IPS-18c (cell line): ENCODE measurements around the gene ZNF688.
"Not testable (repeated sequence)": the region's sequence is repeated elsewhere in the genome, so short reads cannot be mapped to it uniquely, and the experiment has no call there.

Source experiments
- H3K4me3 ChIP-seq: 2 replicates; pipeline ENCODE4 v1.7.0; 2013; ENCODE audit warnings: low read depth, mild to moderate bottlenecking, low read length, moderate library complexity; ENCODE audit not compliant: insufficient read depth
- H3K9me3 ChIP-seq: one replicate; pipeline ENCODE4 v1.6.1; 2013; ENCODE audit warnings: mild to moderate bottlenecking, low read length, moderate library complexity; ENCODE audit not compliant: control insufficient read depth, insufficient read depth

The ZNF688 gene

DNA sequence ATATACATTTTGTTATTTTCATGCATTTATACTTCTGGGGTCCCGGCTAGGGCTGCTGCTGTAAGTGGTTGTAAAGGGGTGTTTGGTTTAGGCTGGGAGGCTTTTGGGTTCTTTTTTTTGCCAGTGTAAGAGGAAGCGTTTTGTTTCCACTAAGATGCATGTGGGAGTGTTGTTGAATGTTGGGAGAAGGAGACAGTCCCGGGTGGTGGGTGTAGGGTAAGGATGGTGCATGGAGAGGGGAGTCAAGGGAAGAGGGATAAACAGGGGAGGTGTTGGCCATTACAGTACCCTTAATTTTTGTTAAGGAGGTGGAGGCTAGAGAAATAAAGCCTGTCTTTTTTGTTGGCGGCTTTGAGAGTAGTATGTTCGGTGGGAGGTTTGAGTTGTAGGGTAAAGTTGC lies 28.4 kb downstream of the ZNF688 start:
- Histone ChIP-seq H3K9me3 (no peaks in the 10 kb centered on the region), H3K4me3 (no peak overlapping the region)

DNA sequence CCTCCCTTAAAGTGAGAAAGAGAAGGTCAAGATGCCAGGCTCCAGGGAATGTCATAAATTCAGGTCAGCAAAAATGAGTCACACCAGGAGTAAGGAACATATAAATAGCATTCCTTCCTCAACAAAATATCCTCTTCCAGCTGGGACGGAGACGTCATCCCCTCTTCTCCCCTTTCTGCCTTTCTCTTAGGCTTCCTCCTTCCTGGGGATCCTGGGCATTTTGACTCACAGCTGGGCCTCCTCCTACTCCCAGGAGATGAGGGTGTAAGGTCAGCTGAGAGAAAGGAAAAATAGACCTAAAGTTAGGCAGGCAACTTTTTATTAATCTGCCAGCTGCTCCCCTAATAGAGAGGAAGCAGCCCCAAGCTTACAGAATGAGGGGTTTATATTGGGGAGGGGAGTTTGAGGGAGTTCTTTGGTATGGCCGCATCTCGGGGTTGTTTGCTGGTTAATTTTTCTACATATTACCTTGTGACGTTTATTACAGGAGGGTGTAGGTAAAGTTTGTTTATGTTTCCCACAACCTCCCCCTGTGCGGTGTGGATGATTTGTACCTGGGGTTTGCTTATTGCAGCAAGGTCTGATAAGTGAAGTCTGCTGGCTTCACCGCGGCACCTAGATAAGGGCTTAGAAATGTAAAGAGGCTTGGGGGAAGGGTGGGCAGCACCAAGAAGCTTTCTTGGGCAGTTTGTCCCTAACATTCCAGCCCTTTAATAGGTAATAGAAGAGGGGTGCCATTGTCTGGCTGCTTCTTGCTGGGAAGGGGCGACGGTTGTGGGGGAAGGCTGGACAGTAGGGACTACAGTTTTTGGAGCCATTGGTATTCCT lies 29.8 kb downstream of the ZNF688 start:
- H3K4me3 ChIP-seq, result no peak overlapping the region
- no peaks in the 10 kb centered on the region for H3K9me3 ChIP-seq

DNA sequence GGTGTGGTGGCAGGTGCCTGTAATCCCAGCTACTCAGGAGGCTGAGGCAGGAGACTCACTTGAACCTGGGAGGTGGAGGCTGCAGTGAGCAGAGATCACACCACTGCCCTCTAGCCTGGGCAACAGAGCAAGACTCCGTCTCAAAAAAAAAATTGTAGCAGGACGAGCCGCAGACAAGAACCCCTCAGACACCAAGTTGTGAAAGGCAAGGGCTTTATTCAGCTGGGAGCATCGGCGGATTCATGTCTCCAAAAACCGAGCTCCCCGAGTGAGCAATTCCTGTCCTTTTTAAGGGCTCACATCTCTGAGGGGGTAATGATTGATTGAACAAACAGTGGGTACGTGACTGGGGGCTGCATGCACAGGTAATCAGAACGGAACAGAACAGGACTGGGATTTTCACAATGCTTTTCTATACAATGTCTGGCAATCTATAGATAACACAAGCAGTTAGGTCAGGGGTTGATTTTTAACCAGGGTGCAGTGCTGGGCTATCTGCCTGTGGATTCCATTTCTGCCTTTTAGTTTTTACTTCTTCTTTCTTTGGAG lies 30.5 kb downstream of the ZNF688 start:
- not testable (repeated sequence) for H3K4me3 ChIP-seq

DNA sequence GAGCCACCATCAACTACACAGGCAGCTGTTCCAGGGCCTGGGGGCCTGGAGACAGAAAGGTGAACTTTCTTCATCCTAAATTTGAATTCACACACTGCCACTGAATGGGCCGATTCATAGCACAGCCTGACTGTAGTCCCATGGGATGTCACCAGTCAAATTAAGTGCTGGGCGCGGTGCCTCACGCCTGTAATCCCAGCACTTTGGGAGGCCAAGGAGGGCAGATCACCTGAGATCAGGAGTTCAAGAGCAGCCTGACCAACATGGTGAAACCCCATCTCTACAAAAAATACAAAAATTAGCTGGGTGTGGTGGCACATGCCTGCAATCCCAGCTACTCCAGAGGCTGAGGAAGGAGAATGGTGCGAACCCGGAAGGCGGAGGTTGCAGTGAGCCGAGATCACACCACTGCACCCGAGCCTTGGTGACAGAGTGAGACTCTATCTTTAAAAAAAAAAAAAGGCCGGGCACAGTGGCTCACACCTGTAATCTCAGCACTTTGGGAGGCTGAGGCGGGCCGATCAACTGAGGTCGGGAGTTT lies 31.5 kb downstream of the ZNF688 start:
- not testable (repeated sequence) for H3K4me3 ChIP-seq, H3K9me3 ChIP-seq

More for the DNA sequence above, 30.5 kb downstream of the ZNF688 start:
- not testable (repeated sequence) for H3K9me3 ChIP-seq

DNA sequence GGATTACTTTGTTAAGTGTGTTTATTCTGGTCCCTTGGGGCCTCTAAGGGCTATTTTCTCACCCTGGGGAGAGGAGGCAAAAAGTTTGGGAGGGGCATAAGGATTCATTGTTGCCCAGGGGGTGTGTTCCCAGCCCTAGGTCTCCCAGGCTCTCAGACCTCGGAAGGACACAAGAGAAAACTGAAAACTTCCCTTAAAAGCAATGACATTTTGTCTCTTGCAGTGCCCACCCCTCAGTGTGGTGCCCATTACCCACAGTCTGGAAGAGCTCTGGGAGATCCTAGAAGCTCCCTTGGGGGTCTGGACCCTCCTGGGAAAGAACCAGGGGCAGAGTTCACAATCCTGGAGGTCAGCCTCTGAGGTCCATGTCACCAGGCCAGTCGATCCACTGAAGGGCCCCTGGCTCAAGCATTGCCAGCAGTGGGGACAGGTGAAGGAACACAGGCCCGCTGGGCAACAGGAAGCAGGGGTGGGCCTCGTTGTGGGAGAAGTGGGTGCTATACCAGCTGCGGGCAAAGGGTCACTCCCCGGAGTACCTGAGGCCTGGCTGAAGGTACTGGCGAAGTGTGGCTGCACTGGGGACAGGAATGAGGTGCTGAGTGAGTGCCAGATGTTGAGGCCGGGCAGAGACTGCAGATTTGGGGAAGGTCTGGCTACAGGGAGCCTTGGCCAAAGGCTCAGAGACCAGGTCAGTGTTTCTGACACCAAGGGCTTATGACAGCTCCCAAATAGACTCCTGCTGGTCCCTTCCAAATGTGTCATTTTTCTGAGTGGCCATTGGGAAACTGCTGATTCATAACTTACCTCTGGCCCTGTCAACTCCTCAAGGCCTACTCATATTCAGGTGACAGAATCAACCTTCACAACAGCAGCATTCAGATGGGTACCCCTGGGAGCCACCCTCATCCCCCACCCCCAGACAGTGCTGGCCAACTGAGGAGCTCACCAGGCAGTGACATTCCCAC lies 32.2 kb downstream of the ZNF688 start:
- no peak overlapping the region for H3K4me3 ChIP-seq
- H3K9me3 ChIP-seq, result no peaks in the 10 kb centered on the region

DNA sequence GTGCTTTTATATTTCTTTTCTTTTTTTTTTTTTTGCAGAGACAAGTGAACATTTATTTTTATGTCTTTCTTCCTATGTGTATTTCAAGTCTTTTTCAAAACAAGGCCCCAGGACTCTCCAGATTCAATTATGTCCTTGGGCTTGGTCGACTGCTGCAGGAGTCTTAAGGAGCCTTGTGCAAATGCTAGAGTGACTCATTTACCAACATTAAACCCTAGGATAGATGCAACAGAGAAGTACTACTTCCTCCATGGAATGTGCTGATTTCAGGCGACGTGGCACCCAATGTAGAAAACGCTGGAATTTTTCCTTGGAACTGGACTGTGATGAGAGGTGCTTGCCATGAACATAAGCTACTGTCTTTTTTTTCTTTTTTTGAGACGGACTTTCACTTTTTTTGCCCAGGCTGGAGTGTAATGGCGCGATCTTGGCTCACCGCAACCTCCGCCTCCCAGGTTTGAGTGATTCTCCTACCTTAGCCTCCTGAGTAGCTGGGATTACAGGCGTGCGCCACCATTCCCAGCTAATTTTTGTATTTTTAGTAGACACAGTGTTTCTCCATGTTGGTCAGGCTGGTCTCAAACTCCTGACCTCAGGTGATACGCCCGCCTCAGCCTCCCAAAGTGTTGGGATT lies 35.0 kb downstream of the ZNF688 start:
- not testable (repeated sequence) for H3K9me3 ChIP-seq, H3K4me3 ChIP-seq

DNA sequence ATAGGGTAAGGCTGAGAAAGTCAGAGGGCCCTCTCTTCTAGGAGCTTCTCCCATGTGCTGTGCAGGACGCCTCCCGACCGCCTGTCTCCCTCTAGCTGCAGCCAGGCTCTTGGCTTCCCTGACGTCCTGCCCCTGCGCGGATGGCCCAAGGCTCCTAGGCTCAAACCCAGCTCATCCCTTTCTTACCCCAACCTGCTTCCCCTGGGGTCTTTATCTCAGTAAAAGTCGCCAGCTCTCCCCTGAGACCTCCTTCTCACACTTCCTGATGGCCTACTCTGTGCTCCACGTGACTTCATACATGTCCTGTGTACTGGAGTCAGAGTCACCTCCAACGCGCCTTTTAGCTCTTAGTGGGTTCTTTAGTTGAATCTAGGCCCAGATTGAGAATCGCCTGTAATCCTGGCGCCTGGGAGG lies 35.7 kb downstream of the ZNF688 start:
- Histone ChIP-seq H3K9me3 (no peaks in the 10 kb centered on the region), H3K4me3 (peak overlapping the region; percentile 93)

DNA sequence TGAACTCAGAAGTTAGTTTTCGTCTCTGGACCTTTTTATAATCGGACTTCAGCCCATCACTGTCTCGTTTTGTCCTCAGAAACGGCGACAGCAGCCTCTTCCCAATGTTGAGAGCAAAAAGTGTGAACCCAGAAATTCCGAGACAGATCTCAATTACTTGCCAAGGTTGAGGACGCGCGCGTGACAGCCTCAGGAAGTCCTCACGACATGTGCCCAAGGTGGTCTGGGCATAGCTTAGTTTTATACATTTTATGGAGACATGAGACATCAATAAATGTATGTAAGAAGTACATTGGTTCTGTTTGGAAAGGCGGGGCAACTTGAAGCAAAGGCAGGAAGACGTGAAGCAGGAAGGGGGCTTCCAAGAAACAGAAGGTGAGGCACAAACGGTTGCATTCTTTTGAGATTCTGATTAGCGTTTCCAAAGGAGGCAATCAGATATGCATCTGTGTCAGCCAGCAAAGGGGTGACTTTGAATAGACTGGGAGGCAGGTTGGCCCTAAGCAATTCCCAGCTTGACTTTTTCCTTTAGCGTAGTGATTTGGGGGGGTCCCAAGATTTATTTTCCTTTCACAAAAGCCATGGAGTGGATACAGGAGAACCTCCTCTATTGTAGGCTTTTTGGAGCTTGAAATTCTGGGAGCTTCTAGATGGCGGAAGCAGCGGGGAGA lies 36.3 kb downstream of the ZNF688 start:
- Histone ChIP-seq H3K4me3 (peak overlapping the region; percentile 93), H3K9me3 (no peaks in the 10 kb centered on the region)

DNA sequence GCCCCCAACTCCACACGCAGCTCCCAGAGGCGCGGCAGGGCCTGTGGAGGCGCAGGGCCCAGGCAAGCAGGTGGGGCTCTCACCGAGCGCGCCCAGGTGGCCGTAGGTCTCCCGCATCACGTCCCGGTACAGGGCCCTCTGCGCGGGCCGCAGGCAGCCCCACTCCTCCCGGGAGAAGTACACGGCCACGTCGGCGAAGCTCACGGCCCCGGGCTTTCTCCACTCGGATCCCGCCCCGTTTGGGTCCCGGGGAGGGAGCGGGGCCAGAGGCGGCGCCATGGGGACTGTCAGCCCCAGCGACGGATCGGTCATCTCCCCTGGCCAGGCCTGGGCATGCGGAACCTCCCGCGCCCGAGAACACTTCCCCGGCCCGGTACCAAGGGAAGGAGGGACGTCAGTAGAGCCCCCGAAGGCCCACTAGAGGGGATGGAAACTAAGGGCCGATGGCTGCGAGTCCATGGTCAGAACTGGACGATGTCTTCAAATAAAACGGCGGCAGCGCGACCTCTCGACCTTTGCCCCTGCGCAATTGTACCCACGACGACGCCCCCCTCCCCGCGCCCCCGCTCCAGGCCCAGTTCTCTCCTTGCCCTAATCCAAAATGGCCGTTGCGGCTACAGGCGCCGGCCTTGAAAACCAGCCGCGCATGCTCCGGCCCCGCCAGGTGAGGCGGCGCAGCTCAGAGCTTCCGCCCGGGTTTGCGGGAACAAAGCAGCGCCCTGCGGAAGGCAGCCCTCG lies 37.0 kb downstream of the ZNF688 start, which contains the start of gene ZNF747:
Gene ZNF747, minus strand, starts transcription at position 491 of the 738 bp plus-strand sequence. Its CDS starts 179 bp downstream, at position 312.
- no peaks in the 10 kb centered on the region for H3K9me3 ChIP-seq
- H3K4me3 ChIP-seq, result peak within 1 kb of the TSS; percentile 93

DNA sequence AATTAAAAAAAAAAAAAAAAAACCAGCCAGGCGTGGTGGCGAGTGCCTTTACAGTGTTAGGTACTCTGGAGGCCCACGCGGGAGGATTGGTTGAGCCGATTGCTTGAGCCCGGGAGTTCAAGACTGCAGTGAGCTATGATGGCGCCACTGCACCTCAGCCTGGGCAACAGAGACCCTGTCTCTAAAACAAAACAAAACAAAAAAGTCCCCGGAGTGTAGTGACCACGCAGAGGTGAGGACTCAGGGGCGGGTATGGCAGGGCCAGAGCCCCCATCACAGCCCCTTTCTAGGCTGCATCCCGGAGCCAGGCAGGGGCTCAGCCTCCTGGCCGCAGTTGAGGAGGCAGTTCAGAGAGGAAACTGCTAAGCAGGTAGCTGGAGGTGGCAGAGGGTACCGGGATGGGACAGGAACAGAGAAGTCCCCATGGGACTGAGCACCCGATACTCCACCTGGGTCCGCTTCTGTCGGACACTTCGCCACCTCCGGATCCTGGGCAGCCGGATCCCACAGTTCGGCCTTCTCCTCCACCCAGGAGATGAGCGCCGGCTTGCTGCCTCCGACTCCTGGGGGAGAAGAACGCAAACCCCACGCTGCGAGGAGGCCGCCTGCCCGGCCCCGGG lies 37.7 kb downstream of the ZNF688 start:
- peak overlapping the region; percentile 93 for H3K4me3 ChIP-seq
- no peaks in the 10 kb centered on the region for H3K9me3 ChIP-seq

DNA sequence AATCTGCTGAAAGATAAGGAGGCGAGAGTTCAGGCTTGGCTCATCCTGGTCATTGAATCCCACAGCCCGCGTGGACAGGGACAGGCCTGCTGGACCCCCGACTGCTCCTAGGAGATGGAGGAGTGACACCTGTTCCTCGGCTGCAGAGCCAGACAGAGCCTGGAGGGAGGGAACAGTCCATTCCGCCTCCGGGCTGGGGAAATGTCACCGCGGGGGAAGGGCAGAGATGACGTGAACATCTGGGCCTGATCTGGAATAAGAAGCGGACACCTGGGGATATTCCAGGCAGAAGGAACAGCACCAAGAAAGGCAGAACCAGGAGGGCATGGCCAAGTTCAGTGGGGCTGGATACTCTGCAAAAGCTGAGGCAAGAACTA lies 38.4 kb downstream of the ZNF688 start:
- no peak overlapping the region; the same call in 1 of the 2 replicates for H3K4me3 ChIP-seq

DNA sequence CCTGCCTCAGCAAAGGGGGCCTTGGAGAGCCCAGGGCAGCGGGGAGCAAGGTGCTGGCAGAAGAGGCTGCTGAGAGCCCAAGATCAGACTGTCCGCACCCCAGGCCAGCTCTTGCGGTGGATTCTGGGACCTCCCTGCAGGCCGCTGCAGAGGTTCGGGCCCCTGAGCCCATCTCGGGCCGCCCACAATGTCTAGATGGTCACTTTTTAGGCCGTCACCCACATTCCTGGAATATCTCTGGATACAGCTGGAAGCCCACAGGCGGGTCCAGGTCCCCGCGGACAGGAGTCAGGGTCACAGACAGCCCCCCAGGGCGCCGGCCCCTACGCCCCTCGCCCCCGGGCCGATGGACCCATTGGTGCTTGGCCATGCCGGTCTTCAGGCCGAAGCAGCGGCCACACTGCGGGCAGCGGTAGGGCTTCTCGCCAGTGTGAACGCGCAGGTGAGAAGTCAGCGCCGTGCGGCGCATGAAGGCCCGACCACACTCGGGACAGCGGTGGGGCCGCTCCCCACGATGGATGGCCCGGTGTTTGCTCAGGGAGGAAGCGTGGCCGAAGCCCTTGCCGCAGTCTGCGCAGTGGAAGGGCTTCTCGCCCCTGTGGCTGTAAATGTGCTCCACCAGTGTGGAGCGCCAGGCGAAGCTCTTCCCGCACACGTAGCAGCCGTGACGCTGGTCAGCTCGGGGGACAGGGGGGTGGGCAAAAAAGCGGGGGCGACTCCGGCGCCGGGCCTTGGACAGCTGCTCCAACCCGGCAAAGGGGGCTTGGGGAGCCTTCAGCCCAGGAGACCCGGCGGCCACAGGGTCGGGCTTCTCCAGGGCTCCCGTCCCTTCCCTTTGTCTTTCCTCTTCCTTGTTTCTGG lies 39.0 kb downstream of the ZNF688 start:
- H3K9me3 ChIP-seq, result no peaks in the 10 kb centered on the region
- no peak overlapping the region for H3K4me3 ChIP-seq

More for the DNA sequence above, 38.4 kb downstream of the ZNF688 start:
- no peaks in the 10 kb centered on the region for H3K9me3 ChIP-seq

DNA sequence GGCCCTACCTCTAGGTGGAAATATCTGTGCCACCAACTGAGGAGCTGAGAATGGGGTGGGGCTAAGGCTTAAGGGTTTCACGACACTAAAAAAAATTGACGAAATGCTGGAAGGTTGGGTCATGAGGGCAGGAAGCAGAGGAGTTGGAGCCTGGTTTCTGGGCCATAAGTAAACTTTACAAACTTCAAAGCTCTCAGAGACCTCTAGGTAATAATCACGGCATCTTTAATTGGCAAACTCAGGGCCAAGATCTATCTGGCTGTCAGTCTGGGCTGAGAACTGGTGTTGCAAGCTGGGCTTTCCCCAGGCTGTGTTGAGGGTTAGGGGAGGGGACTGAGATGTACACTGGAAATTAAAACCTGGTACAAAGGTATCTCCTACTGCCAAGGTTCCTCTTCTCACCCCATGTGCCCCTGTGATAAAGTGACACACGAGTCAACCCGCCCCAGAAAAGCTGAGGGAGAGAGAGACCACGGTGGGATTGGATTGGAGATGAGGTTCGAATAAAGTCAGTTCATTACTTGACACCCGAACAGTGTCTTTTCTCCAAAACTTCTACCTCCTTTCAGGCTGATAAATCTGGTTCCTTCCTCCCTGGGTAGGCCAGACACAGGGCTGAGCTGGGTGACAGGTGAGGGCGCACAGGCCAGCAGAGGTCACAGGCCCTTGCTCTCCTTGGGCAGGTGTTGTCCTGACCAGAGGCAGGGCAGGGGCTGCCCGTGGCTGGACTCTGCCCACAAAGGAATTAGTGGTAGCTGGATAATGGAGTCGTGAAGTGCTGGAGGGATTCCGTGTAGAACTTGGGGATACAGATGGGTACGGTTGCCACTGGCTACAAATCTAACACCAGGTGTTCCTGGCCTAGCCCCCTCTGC lies 41.1 kb downstream of the ZNF688 start:
- Histone ChIP-seq H3K9me3 (no peaks in the 10 kb centered on the region), H3K4me3 (no peak overlapping the region)
